Vagina (tissue), 2 donors: ENCODE measurements around the gene DBR1. TPM values are rescaled to one million over a fixed set of nuclear protein-coding genes. Genes with fewer than 3 reads are reported as not detected.

ENCODE experiments used
- DNase-seq, 2 donors: peaks; one replicate each; pipeline ENCODE4 v3.0.0-alpha.2; 2017; ENCODE audit errors: extremely low spot score in 2 of 2
- H3K27ac ChIP-seq: fragments of 200-600 bp; sonication (generic); one replicate; pipeline ENCODE4 v1.5.1; 2019
- H3K27me3 ChIP-seq: fragments of 200-600 bp; sonication (generic); one replicate; pipeline ENCODE4 v1.5.1; 2019
- H3K36me3 ChIP-seq, 2 donors: fragments of 200-600 bp; sonication (generic); one replicate each; pipeline ENCODE4 v1.5.1; 2017 to 2019
- H3K4me1 ChIP-seq: fragments of 200-600 bp; sonication (generic); one replicate; pipeline ENCODE4 v1.5.1; 2019
- H3K4me3 ChIP-seq, 2 donors: fragments of 200-600 bp; sonication (generic); 1 replicate in 1 of 2; 2 replicates in 1 of 2; pipeline ENCODE4 v1.5.1; 2016 to 2019
- H3K9me3 ChIP-seq: fragments of 200-600 bp; sonication (generic); one replicate; pipeline ENCODE4 v1.5.1; 2019
- CTCF ChIP-seq, 3 experiments: fragments of 450-650 bp in 2 of 3; fragments of 200-600 bp in 1 of 3; sonication (generic) in 1 of 3; IDR thresholded peaks; one replicate each; pipeline ENCODE4 v1.5.1; 2017 to 2019; ENCODE audit warnings: antibody characterized with exemption in 3 of 3, mild to moderate bottlenecking in 2 of 3, moderate library complexity in 2 of 3
- POLR2A ChIP-seq, 2 donors: fragments of 450-650 bp; IDR thresholded peaks; one replicate each; pipeline ENCODE4 v1.6.1; 2017; ENCODE audit warnings: antibody characterized with exemption in 2 of 2, mild to moderate bottlenecking in 2 of 2, moderate library complexity in 2 of 2
- POLR2AphosphoS5 ChIP-seq, 2 donors: sonication (generic); formaldehyde crosslinking; IDR thresholded peaks; one replicate each; pipeline ENCODE4 v1.9.0; 2017; ENCODE audit warnings: antibody characterized with exemption in 2 of 2, mild to moderate bottlenecking in 2 of 2, low read depth in 1 of 2; ENCODE audit not compliant: insufficient read depth in 1 of 2
- intact Hi-C: fragments of 100-400 bp; cut with DNase I; formaldehyde crosslinking; loops from one replicate; pipeline ENCODE4 v1.15.1; 2023
- total RNA-seq: library from RNA; depleted of rRNA; stranded (reverse); fragments of >200 nt; gene quantifications from one replicate; pipeline ENCODE4 v1.2.3, GENCODE V29; 2016

The DBR1 gene
- total RNA-seq, 1 donor from 2014 or later: 8.6 TPM

- Histone ChIP-seq H3K9me3 (no peaks in the 10 kb centered on the region), H3K27ac (no peak overlapping the region), H3K4me3 (no peak overlapping the region), H3K36me3 (no peaks in the 10 kb centered on the region), H3K4me1 (no peaks in the 10 kb centered on the region), H3K27me3 (no peaks in the 10 kb centered on the region)
- no peak for DNase-seq
- intact Hi-C loops: no loop called here
- TF ChIP-seq POLR2A (IDR thresholded peaks at IDR 0.05) (no peak), CTCF (IDR thresholded peaks at IDR 0.05) (no peak), POLR2AphosphoS5 (IDR thresholded peaks at IDR 0.05; ENCODE audit: insufficient read depth in 1 of 2, low read depth in 1 of 2) (no peak)
Observed at GRCh38 chr3:138125548-138126221, 49.0 kb downstream of the DBR1 start.

- no peaks in the 10 kb centered on the region for H3K36me3 ChIP-seq
- no peak for DNase-seq
- no peaks in the 10 kb centered on the region for H3K4me1 ChIP-seq
- no peak overlapping the region for H3K27ac ChIP-seq
- TF ChIP-seq POLR2AphosphoS5 (IDR thresholded peaks at IDR 0.05; ENCODE audit: insufficient read depth in 1 of 2, low read depth in 1 of 2) (no peak), POLR2A (IDR thresholded peaks at IDR 0.05) (no peak)
- intact Hi-C loops: no loop called here
- H3K27me3 ChIP-seq: no peaks in the 10 kb centered on the region
- H3K9me3 ChIP-seq: no peaks in the 10 kb centered on the region
- no peak overlapping the region for H3K4me3 ChIP-seq
Observed at GRCh38 chr3:138124706-138125355, 49.9 kb downstream of the DBR1 start.

- H3K4me1 ChIP-seq: no peaks in the 10 kb centered on the region
- no peak overlapping the region for H3K4me3 ChIP-seq
- intact Hi-C loops: no loop called here
- no peak for DNase-seq
- H3K27me3 ChIP-seq: no peaks in the 10 kb centered on the region
- no peaks in the 10 kb centered on the region for H3K36me3 ChIP-seq
- H3K9me3 ChIP-seq: no peaks in the 10 kb centered on the region
- H3K27ac ChIP-seq: no peak overlapping the region
- TF ChIP-seq POLR2A (IDR thresholded peaks at IDR 0.05) (no peak), CTCF (IDR thresholded peaks at IDR 0.05) (no peak), POLR2AphosphoS5 (IDR thresholded peaks at IDR 0.05; ENCODE audit: insufficient read depth in 1 of 2, low read depth in 1 of 2) (no peak)
Observed at GRCh38 chr3:138124188-138124587, 50.5 kb downstream of the DBR1 start.

- Histone ChIP-seq H3K27ac (no peak overlapping the region), H3K4me1 (no peaks in the 10 kb centered on the region), H3K27me3 (no peaks in the 10 kb centered on the region), H3K36me3 (no peaks in the 10 kb centered on the region), H3K4me3 (no peak overlapping the region), H3K9me3 (no peaks in the 10 kb centered on the region)
- intact Hi-C loops: loop anchor here (5.0 kb wide), 1 partner anchor 52 kb away; no protein-coding TSS in a partner anchor
- TF ChIP-seq POLR2A (IDR thresholded peaks at IDR 0.05): no peak
- TF ChIP-seq POLR2AphosphoS5 (IDR thresholded peaks at IDR 0.05; ENCODE audit: insufficient read depth in 1 of 2, low read depth in 1 of 2): no peak
- no peak for TF ChIP-seq CTCF (IDR thresholded peaks at IDR 0.05)
- DNase-seq: no peak
Observed at GRCh38 chr3:138119423-138119766, 55.3 kb downstream of the DBR1 start.

GRCh38 chr3:138118612-138119422 is 55.9 kb downstream of the DBR1 start:
- Histone ChIP-seq H3K9me3 (no peaks in the 10 kb centered on the region), H3K4me3 (no peak overlapping the region), H3K27me3 (no peaks in the 10 kb centered on the region), H3K4me1 (peaks cover 4% of the 10 kb centered on the region), H3K27ac (no peak overlapping the region), H3K36me3 (no peaks in the 10 kb centered on the region)
- DNase-seq: no peak
- intact Hi-C loops: loop anchor here (5.0 kb wide), 1 partner anchor 52 kb away; no protein-coding TSS in a partner anchor
- TF ChIP-seq POLR2A (IDR thresholded peaks at IDR 0.05) (no peak), CTCF (IDR thresholded peaks at IDR 0.05) (peak; percentile 72 to 79 (median 73))
